GM12892 (cell line): ENCODE results near the gene CDKAL1.

Experiments
- POLR2A ChIP-seq: IDR thresholded peaks from 2 replicates; pipeline ENCODE4 v1.6.1; 2011; ENCODE audit warnings: low read depth, low read length, control low read depth
- POLR2AphosphoS5 ChIP-seq: IDR thresholded peaks from 2 replicates; pipeline ENCODE4 v1.6.1; 2011; ENCODE audit warnings: low read depth, low read length, control low read depth

DNA sequence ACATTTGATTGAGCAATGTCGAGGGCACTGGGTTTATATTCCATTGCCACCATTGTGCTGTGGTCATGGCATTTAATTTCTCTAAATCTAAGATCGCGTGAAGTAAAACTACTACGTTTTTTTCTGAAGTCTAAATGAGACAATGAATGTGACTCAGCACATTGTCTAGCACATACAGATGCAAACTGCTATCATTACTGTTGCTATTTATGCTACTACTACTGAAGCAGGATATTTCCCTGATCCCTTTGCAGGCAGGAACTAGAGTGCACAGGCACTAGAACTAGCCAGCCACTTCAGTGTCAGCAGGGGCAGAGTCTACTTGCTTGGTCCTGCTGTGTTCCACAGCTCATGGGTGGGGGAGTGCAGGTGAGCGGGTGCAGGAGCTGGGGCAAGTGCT, 449.7 kb downstream of the CDKAL1 start:
- TF ChIP-seq POLR2AphosphoS5 (no peak), POLR2A (no peak)
